SK-N-SH (cell line): ENCODE results near the gene ABHD12. TPM values are rescaled to one million over a fixed set of nuclear protein-coding genes. Genes with fewer than 3 reads are reported as not detected.

Source experiments
- CHD2 ChIP-seq: fragments of 150-350 bp; IDR thresholded peaks from 2 replicates; pipeline ENCODE4 v1.6.1; 2018; ENCODE audit warnings: low read length; ENCODE audit not compliant: partially characterized antibody
- CTCF ChIP-seq: fragments of 200-600 bp; sonication (generic); IDR thresholded peaks from 2 replicates; pipeline ENCODE4 v1.6.1; 2017; ENCODE audit warnings: antibody characterized with exemption, mild to moderate bottlenecking, moderate library complexity
- ELF1 ChIP-seq: IDR thresholded peaks from 2 replicates; pipeline ENCODE4 v1.4.0; 2012
- EP300 ChIP-seq, 2 experiments: IDR thresholded peaks; 2 replicates each; pipeline versions ENCODE4 v1.4.0 to v1.6.1; 2012; ENCODE audit warnings: borderline replicate concordance in 1 of 2, low read depth in 1 of 2, low read length in 1 of 2
- FOSL2 ChIP-seq: IDR thresholded peaks from 2 replicates; pipeline ENCODE4 v1.4.0; 2012; ENCODE audit warnings: low read depth, mild to moderate bottlenecking, moderate library complexity, borderline replicate concordance
- FOXJ3 ChIP-seq: sonication (generic); formaldehyde crosslinking; IDR thresholded peaks from 2 replicates; pipeline ENCODE4 v1.5.1; 2020; ENCODE audit warnings: mild to moderate bottlenecking, missing genetic modification reagents
- IRF3 ChIP-seq: fragments of 150-350 bp; IDR thresholded peaks from 2 replicates; pipeline ENCODE4 v1.6.1; 2016; ENCODE audit warnings: mild to moderate bottlenecking, low read depth, low read length
- JUND ChIP-seq: IDR thresholded peaks from 2 replicates; pipeline ENCODE4 v1.4.0; 2012
- MEF2A ChIP-seq: IDR thresholded peaks from 2 replicates; pipeline ENCODE4 v1.4.0; 2012; ENCODE audit warnings: low read depth, borderline replicate concordance
- MXI1 ChIP-seq: IDR thresholded peaks from 2 replicates; pipeline ENCODE4 v1.6.1; 2012; ENCODE audit warnings: mild to moderate bottlenecking, low read depth, low read length, improper control_type of control experiment
- NFIC ChIP-seq: IDR thresholded peaks from 2 replicates; pipeline ENCODE4 v1.4.0; 2012; ENCODE audit warnings: borderline replicate concordance
- NRF1 ChIP-seq: IDR thresholded peaks from 2 replicates; pipeline ENCODE4 v1.6.1; 2012; ENCODE audit warnings: low read depth, mild to moderate bottlenecking, low read length
- RAD21 ChIP-seq: IDR thresholded peaks from 2 replicates; pipeline ENCODE4 v1.6.1; 2012; ENCODE audit warnings: mild to moderate bottlenecking, low read length
- RXRA ChIP-seq: IDR thresholded peaks from 2 replicates; pipeline ENCODE4 v1.4.0; 2012; ENCODE audit warnings: low read depth, mild to moderate bottlenecking, borderline replicate concordance
- SIN3A ChIP-seq: IDR thresholded peaks from 2 replicates; pipeline ENCODE4 v1.6.1; 2012; ENCODE audit warnings: low read depth, mild to moderate bottlenecking, low read length, moderate library complexity, borderline replicate concordance
- SMC3 ChIP-seq: IDR thresholded peaks from 2 replicates; pipeline ENCODE4 v1.6.1; 2012; ENCODE audit warnings: low read depth, low read length, improper control_type of control experiment
- TAF1 ChIP-seq: IDR thresholded peaks from 2 replicates; pipeline ENCODE4 v1.6.1; 2012; ENCODE audit warnings: low read depth, mild to moderate bottlenecking, low read length, moderate library complexity, borderline replicate concordance
- TCF12 ChIP-seq: IDR thresholded peaks from 2 replicates; pipeline ENCODE4 v1.4.0; 2012
- TEAD4 ChIP-seq: IDR thresholded peaks from 2 replicates; pipeline ENCODE4 v1.4.0; 2012; ENCODE audit warnings: mild to moderate bottlenecking, borderline replicate concordance; ENCODE audit not compliant: insufficient read depth
- USF1 ChIP-seq: IDR thresholded peaks from 2 replicates; pipeline ENCODE4 v1.4.0; 2012; ENCODE audit warnings: low read depth, borderline replicate concordance
- USF2 ChIP-seq: fragments of 150-350 bp; IDR thresholded peaks from 2 replicates; pipeline ENCODE4 v1.6.1; 2017; ENCODE audit warnings: antibody characterized with exemption, low read length, low read depth, borderline replicate concordance
- YY1 ChIP-seq: IDR thresholded peaks from 2 replicates; pipeline ENCODE4 v1.4.0; 2012; ENCODE audit warnings: low read depth, mild to moderate bottlenecking
- polyA plus RNA-seq, 3 experiments: library from polyadenylated mRNA; depleted of rRNA; stranded (reverse); fragments of >200 nt; gene quantifications; 2 replicates each; pipeline ENCODE4 v1.2.3, GENCODE V29; 2012
- TF ChIP-seq, protein P1 (sequence below): IDR thresholded peaks from 2 replicates; pipeline ENCODE4; 2012
- TF ChIP-seq, protein P2 (sequence below): IDR thresholded peaks from 2 replicates; pipeline ENCODE4 v1.4.0; 2012; ENCODE audit warnings: low read depth
- TF ChIP-seq, protein P3 (sequence below): IDR thresholded peaks from 2 replicates; pipeline ENCODE4 v1.4.0; 2012; ENCODE audit warnings: low read depth, borderline replicate concordance

Gene ABHD12
- polyA plus RNA-seq, 1 of the 3 experiments (the other 2 are of a cell fraction): 33.5 TPM

DNA sequence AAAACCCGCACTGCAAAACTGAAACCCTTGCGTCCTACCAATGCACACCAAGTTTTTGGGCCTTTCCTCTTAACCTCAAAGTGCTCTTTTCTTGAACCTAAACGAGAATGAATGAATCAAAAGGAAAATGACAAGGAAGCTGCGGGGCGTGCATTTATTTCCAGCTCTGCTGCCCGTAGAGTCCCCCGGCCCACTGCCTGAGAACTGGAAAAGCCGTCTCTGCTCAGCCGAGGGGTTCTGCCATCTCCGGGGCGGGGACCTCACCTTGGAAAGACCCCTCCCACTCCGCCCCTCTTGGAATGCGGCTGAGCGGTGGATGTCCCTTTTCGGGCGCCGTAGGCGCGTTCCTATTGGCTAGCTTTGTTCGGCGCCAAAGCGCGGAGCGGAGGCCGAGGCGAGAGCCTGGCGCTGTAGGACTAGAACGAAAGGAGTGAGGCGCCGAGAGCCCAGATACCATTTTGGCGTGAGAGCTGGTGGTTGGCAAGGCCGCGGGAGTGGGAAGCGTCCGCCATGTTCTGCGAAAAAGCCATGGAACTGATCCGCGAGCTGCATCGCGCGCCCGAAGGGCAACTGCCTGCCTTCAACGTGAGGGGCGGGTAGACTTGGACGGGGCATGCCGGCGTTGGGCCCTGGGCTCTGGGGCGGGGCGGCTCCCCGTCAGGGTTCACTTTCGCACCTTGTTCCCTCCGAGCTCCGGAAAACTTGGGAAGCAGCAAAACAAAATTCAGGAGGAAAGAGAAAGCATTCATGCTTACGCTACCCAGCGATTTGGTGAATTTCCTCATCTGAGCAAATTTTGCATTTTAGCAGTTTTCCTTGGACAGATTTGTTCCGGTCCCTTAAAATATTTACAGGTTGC lies 16.9 kb upstream of the ABHD12 start, which contains the start of gene GINS1 (continued):
- no peak for TF ChIP-seq USF2
- TF ChIP-seq TEAD4: peak; percentile 89
- TF ChIP-seq NFIC: no peak
- TF ChIP-seq EP300 (IDR thresholded peaks at IDR 0.05; ENCODE audit: borderline replicate concordance in 1 of 2, low read depth in 1 of 2, low read length in 1 of 2): no peak
- TF ChIP-seq JUND: no peak
- TF ChIP-seq FOXJ3: no peak
- no peak for TF ChIP-seq SMC3
- TF ChIP-seq, protein P1, sequence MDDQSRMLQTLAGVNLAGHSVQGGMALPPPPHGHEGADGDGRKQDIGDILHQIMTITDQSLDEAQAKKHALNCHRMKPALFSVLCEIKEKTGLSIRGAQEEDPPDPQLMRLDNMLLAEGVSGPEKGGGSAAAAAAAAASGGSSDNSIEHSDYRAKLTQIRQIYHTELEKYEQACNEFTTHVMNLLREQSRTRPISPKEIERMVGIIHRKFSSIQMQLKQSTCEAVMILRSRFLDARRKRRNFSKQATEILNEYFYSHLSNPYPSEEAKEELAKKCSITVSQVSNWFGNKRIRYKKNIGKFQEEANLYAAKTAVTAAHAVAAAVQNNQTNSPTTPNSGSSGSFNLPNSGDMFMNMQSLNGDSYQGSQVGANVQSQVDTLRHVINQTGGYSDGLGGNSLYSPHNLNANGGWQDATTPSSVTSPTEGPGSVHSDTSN: no peak
- peak; percentile 28; the same call in 1 of the 2 replicates for TF ChIP-seq TAF1
- no peak for TF ChIP-seq CTCF
- no peak for TF ChIP-seq RXRA
- TF ChIP-seq NRF1: no peak
- 0 out of 2 replicates have a peak, but pooled peaks have one; percentile 39 for TF ChIP-seq IRF3
- peak; percentile 14; the same call in 1 of the 2 replicates for TF ChIP-seq RAD21
- TF ChIP-seq, protein P2, sequence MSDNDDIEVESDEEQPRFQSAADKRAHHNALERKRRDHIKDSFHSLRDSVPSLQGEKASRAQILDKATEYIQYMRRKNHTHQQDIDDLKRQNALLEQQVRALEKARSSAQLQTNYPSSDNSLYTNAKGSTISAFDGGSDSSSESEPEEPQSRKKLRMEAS: peak; percentile 92
- TF ChIP-seq, protein P3, sequence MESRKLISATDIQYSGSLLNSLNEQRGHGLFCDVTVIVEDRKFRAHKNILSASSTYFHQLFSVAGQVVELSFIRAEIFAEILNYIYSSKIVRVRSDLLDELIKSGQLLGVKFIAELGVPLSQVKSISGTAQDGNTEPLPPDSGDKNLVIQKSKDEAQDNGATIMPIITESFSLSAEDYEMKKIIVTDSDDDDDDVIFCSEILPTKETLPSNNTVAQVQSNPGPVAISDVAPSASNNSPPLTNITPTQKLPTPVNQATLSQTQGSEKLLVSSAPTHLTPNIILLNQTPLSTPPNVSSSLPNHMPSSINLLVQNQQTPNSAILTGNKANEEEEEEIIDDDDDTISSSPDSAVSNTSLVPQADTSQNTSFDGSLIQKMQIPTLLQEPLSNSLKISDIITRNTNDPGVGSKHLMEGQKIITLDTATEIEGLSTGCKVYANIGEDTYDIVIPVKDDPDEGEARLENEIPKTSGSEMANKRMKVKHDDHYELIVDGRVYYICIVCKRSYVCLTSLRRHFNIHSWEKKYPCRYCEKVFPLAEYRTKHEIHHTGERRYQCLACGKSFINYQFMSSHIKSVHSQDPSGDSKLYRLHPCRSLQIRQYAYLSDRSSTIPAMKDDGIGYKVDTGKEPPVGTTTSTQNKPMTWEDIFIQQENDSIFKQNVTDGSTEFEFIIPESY: no peak
- TF ChIP-seq FOSL2: no peak; the same call in 1 of the 2 replicates
- peak; percentile 93 for TF ChIP-seq MXI1
- no peak for TF ChIP-seq TCF12
- peak; percentile 67 for TF ChIP-seq CHD2
- TF ChIP-seq MEF2A: no peak
- peak; percentile 89 for TF ChIP-seq SIN3A
- peak; percentile 66 for TF ChIP-seq YY1
- no peak for TF ChIP-seq USF1
- TF ChIP-seq ELF1: peak; percentile 64
